PC-3 (cell line): Measurements from ENCODE around the gene RPS10. TPM values are rescaled to one million over a fixed set of nuclear protein-coding genes. Genes with fewer than 3 reads are reported as not detected.
A peak's percentile ranks its signal among the peaks of the same experiment; 100 is the strongest.

Experiments used
- ATAC-seq: fragments of 200-7000 bp; cut with Tn5 transposase; 2 replicates; pipeline ENCODE4 v1.9.1; 2020; ENCODE audit warnings: mild to moderate bottlenecking, moderate library complexity
- BruUV-seq: library from RNA; stranded (reverse); fragments of 400-500 nt; replicated peaks from 2 replicates; lab custom pipeline; 2021; lab: Mats Ljungman, UMichigan
- CTCF ChIA-PET: fragments of 300-600 bp; sonication (Branson Sonifier 250); formaldehyde crosslinking; loops from one replicate; lab custom pipeline; 2022; ENCODE audit warnings: antibody characterized with exemption; lab: Charles Lee
- POLR2A ChIA-PET: fragments of 300-600 bp; sonication (Branson Sonifier 250); formaldehyde crosslinking; loops from one replicate; lab custom pipeline; 2022; ENCODE audit warnings: antibody characterized with exemption; ENCODE audit not compliant: unreplicated experiment; lab: Charles Lee
- DNase-seq: peaks from one replicate; pipeline ENCODE4 v3.0.0-alpha.2; 2015
- H2AFZ ChIP-seq: fragments of 300-600 bp; sonication (generic); 2 replicates; pipeline ENCODE4 v1.6.0; 2016; ENCODE audit warnings: antibody characterized with exemption, low read length
- H3F3A ChIP-seq: fragments of 300-600 bp; sonication (generic); one replicate; pipeline ENCODE4 v1.6.0; 2017; ENCODE audit warnings: antibody characterized with exemption, low read length, control low read depth, mild to moderate bottlenecking; ENCODE audit not compliant: unreplicated experiment
- H3K27ac ChIP-seq: fragments of 300-600 bp; sonication (generic); 2 replicates; pipeline ENCODE4 v1.5.1; 2016; ENCODE audit warnings: mild to moderate bottlenecking, low read length
- H3K27me3 ChIP-seq: fragments of 300-600 bp; sonication (generic); 2 replicates; pipeline ENCODE4 v1.6.1; 2016; ENCODE audit warnings: low read length, mixed read lengths
- H3K36me3 ChIP-seq: fragments of 300-600 bp; sonication (generic); 2 replicates; pipeline ENCODE4 v1.6.1; 2016; ENCODE audit warnings: low read depth, mixed run types, low read length, mixed read lengths
- H3K4me1 ChIP-seq: fragments of 300-600 bp; sonication (generic); 2 replicates; pipeline ENCODE4 v1.5.1; 2016; ENCODE audit warnings: low read length; ENCODE audit not compliant: insufficient read depth
- H3K4me2 ChIP-seq: fragments of 300-600 bp; sonication (generic); 2 replicates; pipeline ENCODE4 v1.6.0; 2016; ENCODE audit warnings: low read length
- H3K4me3 ChIP-seq: fragments of 300-600 bp; sonication (generic); 2 replicates; pipeline ENCODE4 v1.5.1; 2016; ENCODE audit warnings: mild to moderate bottlenecking, low read length, mixed read lengths
- H3K79me2 ChIP-seq: fragments of 300-600 bp; sonication (generic); 2 replicates; pipeline ENCODE4 v1.6.1; 2017; ENCODE audit warnings: low read length, mixed read lengths
- H3K9ac ChIP-seq: fragments of 300-600 bp; sonication (generic); 2 replicates; pipeline ENCODE4 v1.6.0; 2016; ENCODE audit warnings: mild to moderate bottlenecking, low read length
- H3K9me2 ChIP-seq: fragments of 300-600 bp; sonication (generic); replicated peaks from 2 replicates; pipeline ENCODE4 v1.6.1; 2016; ENCODE audit warnings: mixed run types, low read length, mixed read lengths
- H3K9me3 ChIP-seq: fragments of 300-600 bp; sonication (generic); 2 replicates; pipeline ENCODE4 v1.6.1; 2016; ENCODE audit warnings: low read length, mixed read lengths
- H4K20me1 ChIP-seq: fragments of 300-600 bp; sonication (generic); 2 replicates; pipeline ENCODE4 v1.6.1; 2016; ENCODE audit warnings: low read length, mixed read lengths
- EZH2 ChIP-seq: fragments of 300-600 bp; sonication (generic); IDR thresholded peaks from one replicate; pipeline ENCODE4 v1.6.1; 2017; ENCODE audit warnings: antibody characterized with exemption, mild to moderate bottlenecking, low read length; ENCODE audit not compliant: unreplicated experiment
- EZH2phosphoT487 ChIP-seq: fragments of 300-600 bp; sonication (generic); IDR thresholded peaks from 2 replicates; pipeline ENCODE4 v1.6.1; 2018; ENCODE audit warnings: mild to moderate bottlenecking, antibody characterized with exemption, low read length, borderline replicate concordance
- intact Hi-C: fragments of 100-400 bp; cut with micrococcal nuclease; formaldehyde crosslinking; loops from 2 replicates; pipeline ENCODE4 v1.9.0; 2023
- total RNA-seq: library from RNA; depleted of rRNA; stranded (reverse); fragments of >200 nt; gene quantifications from 2 replicates; pipeline ENCODE4 v1.2.3, GENCODE V29; 2014
- TF ChIP-seq, protein P1 (sequence below): fragments of 300-600 bp; sonication (generic); conservative IDR thresholded peaks from 2 replicates; pipeline ENCODE4 v1.5.1; 2017; ENCODE audit warnings: antibody characterized with exemption, low read depth, mild to moderate bottlenecking, low read length

Gene RPS10
- total RNA-seq, 1 experiment from 2014 or later: 3,060 TPM

DNA sequence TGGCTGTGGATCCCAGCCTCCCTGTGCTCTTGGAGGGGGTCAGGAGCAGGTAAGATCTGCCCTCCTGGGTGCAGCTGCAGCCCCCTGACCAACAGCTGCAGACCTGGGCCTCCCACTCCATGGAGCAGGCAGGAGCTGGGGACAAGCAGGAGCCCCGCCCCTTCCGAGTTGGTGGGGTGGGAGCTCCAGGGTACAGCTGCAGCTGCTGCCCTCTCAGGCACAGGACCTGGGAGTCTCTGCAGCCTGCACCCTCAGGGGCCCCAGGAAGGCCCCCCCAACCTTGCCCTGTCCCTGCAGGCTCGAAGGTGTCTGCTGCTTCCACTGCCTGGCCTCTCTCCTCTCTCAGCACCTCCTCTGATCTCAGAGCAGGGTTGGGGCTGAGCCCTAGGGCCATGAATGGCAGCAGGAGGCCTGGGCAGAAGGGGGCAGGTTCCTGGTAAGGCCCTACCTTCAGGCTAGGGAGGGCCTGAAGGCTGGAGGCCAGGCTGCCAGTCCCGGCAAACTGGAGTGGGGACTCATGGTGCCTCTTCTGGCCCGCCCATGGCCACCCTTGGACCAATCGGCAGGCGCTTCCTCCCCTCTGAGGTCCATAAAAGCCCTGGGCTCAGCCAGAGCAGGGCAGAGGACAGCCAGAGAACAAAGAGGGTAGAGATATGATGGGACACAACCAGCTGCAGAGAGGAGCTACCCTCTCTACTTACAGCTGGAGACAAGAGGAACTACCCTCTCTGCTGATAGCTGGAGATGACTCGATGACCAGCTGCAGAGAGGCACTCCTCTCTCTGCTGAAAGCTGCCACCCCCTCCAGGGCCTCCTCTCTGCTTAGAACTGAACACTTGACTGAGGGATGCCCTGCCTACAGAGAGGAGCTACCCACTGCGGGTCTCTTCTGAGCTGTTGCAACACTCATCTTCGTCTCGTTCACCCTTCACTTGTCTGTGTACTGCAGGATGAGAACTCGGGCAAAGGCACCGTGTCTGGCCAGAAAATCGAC lies 32.2 kb upstream of the RPS10 start:
- ATAC-seq (no peak), DNase-seq (peak; percentile 18)
- TF ChIP-seq EZH2 (no peak), EZH2phosphoT487 (no peak)
- TF ChIP-seq, protein P1, sequence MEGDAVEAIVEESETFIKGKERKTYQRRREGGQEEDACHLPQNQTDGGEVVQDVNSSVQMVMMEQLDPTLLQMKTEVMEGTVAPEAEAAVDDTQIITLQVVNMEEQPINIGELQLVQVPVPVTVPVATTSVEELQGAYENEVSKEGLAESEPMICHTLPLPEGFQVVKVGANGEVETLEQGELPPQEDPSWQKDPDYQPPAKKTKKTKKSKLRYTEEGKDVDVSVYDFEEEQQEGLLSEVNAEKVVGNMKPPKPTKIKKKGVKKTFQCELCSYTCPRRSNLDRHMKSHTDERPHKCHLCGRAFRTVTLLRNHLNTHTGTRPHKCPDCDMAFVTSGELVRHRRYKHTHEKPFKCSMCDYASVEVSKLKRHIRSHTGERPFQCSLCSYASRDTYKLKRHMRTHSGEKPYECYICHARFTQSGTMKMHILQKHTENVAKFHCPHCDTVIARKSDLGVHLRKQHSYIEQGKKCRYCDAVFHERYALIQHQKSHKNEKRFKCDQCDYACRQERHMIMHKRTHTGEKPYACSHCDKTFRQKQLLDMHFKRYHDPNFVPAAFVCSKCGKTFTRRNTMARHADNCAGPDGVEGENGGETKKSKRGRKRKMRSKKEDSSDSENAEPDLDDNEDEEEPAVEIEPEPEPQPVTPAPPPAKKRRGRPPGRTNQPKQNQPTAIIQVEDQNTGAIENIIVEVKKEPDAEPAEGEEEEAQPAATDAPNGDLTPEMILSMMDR: no peak
- H3K4me2 ChIP-seq: no peak overlapping the region
- H3K4me3 ChIP-seq: no peak overlapping the region
- no peaks in the 10 kb centered on the region for H3K9me3 ChIP-seq
- intact Hi-C loops: no loop called here
- H3K27me3 ChIP-seq: no peaks in the 10 kb centered on the region
- no TSS peak for BruUV-seq
- no peak overlapping the region for H2AFZ ChIP-seq
- peaks cover 17% of the 10 kb centered on the region; the same call in 1 of the 2 replicates for H3K4me1 ChIP-seq
- H3F3A ChIP-seq: no peaks in the 10 kb centered on the region
- H3K36me3 ChIP-seq: no peaks in the 10 kb centered on the region
- H3K27ac ChIP-seq: no peak overlapping the region
- no peak overlapping the region for H3K9ac ChIP-seq
- H4K20me1 ChIP-seq: no peaks in the 10 kb centered on the region
- POLR2A ChIA-PET: no interaction called here
- CTCF ChIA-PET: no interaction called here
- no peaks in the 10 kb centered on the region for H3K9me2 ChIP-seq
- H3K79me2 ChIP-seq: no peaks in the 10 kb centered on the region

- Histone ChIP-seq H3K36me3 (no peaks in the 10 kb centered on the region), H3K9me3 (no peaks in the 10 kb centered on the region), H3K27me3 (no peaks in the 10 kb centered on the region), H3K4me2 (no peak overlapping the region), H3K9ac (no peak overlapping the region), H2AFZ (no peak overlapping the region), H3K4me1 (peaks cover 13% of the 10 kb centered on the region; the same call in 1 of the 2 replicates), H3F3A (no peaks in the 10 kb centered on the region), H3K9me2 (no peaks in the 10 kb centered on the region), H4K20me1 (no peaks in the 10 kb centered on the region), H3K27ac (no peak overlapping the region), H3K79me2 (no peaks in the 10 kb centered on the region), H3K4me3 (no peak overlapping the region)
- CTCF ChIA-PET: no interaction called here
- ATAC-seq (no peak), DNase-seq (no peak)
- intact Hi-C loops: no loop called here
- no peak for TF ChIP-seq EZH2phosphoT487
- no peak for TF ChIP-seq EZH2
- TF ChIP-seq, protein P1: no peak
- POLR2A ChIA-PET: no interaction called here
- no TSS peak for BruUV-seq
Measured at GRCh38 chr6:34457382-34457741, 31.5 kb upstream of the RPS10 start.

- no peak overlapping the region for H3K9ac ChIP-seq
- ChIA-PET POLR2A (no interaction called here), CTCF (no interaction called here)
- TF ChIP-seq, protein P1: no peak
- TF ChIP-seq EZH2 (no peak), EZH2phosphoT487 (no peak)
- no TSS peak for BruUV-seq
- intact Hi-C loops: no loop called here
- H3F3A ChIP-seq: no peaks in the 10 kb centered on the region
- H3K4me1 ChIP-seq: peaks cover 3% of the 10 kb centered on the region; the same call in 1 of the 2 replicates
- DNase-seq: no peak
- H4K20me1 ChIP-seq: no peaks in the 10 kb centered on the region
- no peak overlapping the region for H3K4me2 ChIP-seq
- H3K27ac ChIP-seq: no peak overlapping the region
- no peaks in the 10 kb centered on the region for H3K36me3 ChIP-seq
- ATAC-seq: no peak
- H2AFZ ChIP-seq: no peak overlapping the region
- no peak overlapping the region for H3K4me3 ChIP-seq
- H3K9me2 ChIP-seq: no peaks in the 10 kb centered on the region
- no peaks in the 10 kb centered on the region for H3K27me3 ChIP-seq
- no peaks in the 10 kb centered on the region for H3K9me3 ChIP-seq
- no peaks in the 10 kb centered on the region for H3K79me2 ChIP-seq
Measured at GRCh38 chr6:34455831-34456230, 30.0 kb upstream of the RPS10 start.
